HG03196 (cell line): Measurements from ENCODE around the gene TASOR.
"Not testable (repeated sequence)": the region's sequence is repeated elsewhere in the genome, so short reads cannot be mapped to it uniquely, and the experiment has no call there.

Experiments
- ATAC-seq: cut with Tn5 transposase; IDR thresholded peaks from one replicate; pipeline ENCODE4 v1.9.1; 2021; ENCODE audit not compliant: unreplicated experiment

TASOR gene

GRCh38 chr3:56683122-56683817 is at the start of gene TASOR:
TASOR (minus strand) TSS chr3:56683265; CDS start chr3:56683006, 259 bp downstream.
- peak; percentile 71 for ATAC-seq

GRCh38 chr3:56732109-56732508 is 49.0 kb upstream of the TASOR start:
- ATAC-seq, result no peak

GRCh38 chr3:56725175-56725574 is 42.1 kb upstream of the TASOR start:
- ATAC-seq, result peak; percentile 95

- no peak for ATAC-seq
These were observed 41.6 kb upstream of the TASOR start for GRCh38 chr3:56724676-56725075.

- no peak for ATAC-seq
These were observed 37.8 kb upstream of the TASOR start for GRCh38 chr3:56720849-56721248.

GRCh38 chr3:56718809-56719208 is 35.7 kb upstream of the TASOR start:
- ATAC-seq, result not testable (repeated sequence)

DNA sequence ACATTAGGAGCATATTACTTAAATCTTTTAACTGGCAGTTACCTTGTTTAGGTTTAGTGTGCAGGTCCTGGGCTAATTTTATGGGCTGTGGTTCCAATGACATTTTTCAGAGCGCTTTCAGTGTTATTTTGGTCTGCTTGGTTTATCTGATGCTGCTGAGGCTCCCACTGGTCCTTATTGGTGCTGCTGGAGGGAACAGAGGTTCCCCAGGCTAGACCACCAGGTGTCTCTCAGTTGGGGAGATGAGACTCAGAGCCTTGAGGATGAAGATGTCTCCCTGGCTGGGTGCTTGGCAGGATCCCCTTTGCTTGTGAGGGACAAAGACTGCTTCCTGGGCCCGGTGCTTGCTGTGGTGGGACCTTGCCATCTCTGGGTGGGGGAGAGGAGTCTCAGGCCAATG is 28.3 kb upstream of the TASOR start:
- ATAC-seq, result no peak

- not testable (repeated sequence) for ATAC-seq
These were observed 24.3 kb upstream of the TASOR start for GRCh38 chr3:56707412-56707811.

DNA sequence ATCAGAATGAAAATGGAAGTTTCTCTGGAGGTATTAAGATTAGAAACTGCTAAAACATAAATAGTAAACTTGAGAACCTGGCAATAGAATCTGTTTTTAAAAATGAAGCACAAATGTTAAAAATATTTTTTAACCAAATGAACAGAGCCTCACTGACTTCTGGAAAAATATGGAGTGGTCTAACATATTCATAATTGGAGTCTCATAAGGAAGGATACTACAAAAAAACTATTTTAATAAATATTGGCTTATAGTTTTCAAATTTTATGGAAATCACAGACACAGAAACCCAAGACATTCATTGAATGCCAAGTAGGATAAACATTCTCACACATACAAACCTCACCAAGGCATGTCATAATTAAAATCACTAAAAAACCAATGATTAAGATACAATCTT is 23.6 kb upstream of the TASOR start:
- no peak for ATAC-seq

GRCh38 chr3:56704706-56705105 is 21.6 kb upstream of the TASOR start:
- ATAC-seq, result no peak

GRCh38 chr3:56702490-56703315 is 19.6 kb upstream of the TASOR start:
- ATAC-seq, result no peak

DNA sequence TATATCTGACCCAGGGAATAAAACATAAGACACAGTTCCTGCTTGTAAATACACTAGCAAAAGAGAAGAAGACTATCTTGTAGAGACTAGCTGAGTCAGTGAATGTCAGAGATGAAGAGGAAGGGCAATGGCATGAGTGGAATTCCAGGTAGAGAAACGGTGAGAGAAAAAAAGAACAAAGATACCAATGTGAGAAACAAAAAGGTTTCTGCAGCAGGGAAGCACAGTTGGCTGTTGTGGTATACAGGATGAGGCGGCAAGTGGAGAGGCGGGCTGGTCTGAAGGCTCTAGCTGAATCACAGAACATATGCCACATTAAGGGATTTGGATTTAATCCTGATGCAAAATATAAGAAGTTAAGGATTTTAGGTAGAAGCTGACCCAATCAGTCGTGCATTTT is 17.1 kb upstream of the TASOR start:
- no peak for ATAC-seq

- no peak for ATAC-seq
These were observed 12.0 kb upstream of the TASOR start for GRCh38 chr3:56694867-56695683.

DNA sequence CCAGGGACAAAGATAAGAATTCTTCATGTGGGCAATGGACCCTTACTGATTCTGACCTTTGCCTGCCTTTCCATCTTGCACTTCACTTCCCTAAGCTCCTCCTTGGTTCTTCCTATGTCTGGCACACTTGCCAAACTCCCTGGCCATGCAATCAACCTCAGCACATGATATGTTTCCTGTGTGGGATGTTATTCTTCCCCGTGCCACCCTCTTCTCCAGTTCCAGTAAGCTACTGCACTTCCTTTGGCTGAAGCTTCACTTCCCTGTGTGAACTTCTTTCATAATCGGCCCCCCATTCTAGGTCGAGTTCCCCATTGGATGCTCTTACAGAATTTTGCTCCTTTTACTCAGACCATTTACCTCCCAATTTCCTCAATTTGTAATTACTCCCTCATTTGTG is 10.7 kb upstream of the TASOR start:
- no peak for ATAC-seq

GRCh38 chr3:56692520-56693433 is 9.7 kb upstream of the TASOR start:
- not testable (repeated sequence) for ATAC-seq

- not testable (repeated sequence) for ATAC-seq
These were observed 8.9 kb upstream of the TASOR start for GRCh38 chr3:56692001-56692365.

GRCh38 chr3:56691165-56692000 is 8.3 kb upstream of the TASOR start:
- no peak for ATAC-seq

- no peak for ATAC-seq
These were observed 6.2 kb upstream of the TASOR start for GRCh38 chr3:56689303-56689702.

DNA sequence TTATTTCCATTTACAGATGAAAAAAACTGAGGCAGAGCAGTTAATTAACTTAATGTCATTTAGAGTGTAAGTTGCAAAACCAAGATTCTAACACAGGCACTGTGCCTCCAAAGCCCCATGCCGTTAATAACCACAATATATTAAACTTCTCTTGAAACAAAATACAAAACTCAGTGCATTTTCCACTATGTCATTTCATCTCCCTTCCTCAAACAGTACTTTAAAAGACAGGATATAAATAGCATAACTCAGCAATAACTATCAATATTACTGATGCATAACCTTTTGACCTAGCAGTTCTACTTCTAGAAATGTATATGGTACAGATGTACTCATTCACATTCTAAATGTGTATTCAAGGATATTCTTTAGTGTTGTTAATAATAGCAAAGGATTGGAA is 5.1 kb upstream of the TASOR start:
- no peak for ATAC-seq

DNA sequence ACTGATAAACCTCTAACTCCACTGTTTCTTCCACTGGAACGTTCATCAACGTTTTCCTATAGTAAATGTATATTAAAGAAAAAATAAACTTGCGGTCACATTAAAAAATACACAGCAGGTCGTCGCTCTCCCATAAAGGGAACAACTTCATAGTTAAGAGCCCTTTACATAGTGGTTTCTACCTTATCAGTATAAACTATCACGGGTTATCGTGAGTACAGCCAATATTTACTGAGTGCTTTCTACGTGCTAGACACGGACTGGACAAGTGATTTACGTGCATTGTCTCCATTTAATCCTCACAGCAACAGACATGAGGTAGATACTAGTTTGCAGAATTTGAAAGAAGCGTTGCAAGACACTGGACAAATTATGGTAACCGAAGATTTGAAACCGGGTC is 964 bp upstream of the TASOR start:
- no peak for ATAC-seq
